SK-N-SH (cell line): Measurements from ENCODE around the gene SIL1. TPM values are rescaled to one million over a fixed set of nuclear protein-coding genes. Genes with fewer than 3 reads are reported as not detected.

Experiments used
- CTCF ChIA-PET: fragments of 300-600, 350-600 bp; formaldehyde crosslinking; extraction: SDS; loops from one replicate; lab custom pipeline; 2021; lab: Yijun Ruan, JAX
- POLR2A ChIA-PET: fragments of 350-600 bp; sonication (Branson Sonifier 250); formaldehyde crosslinking; extraction: SDS; loops from one replicate; lab custom pipeline; 2020; ENCODE audit warnings: antibody characterized with exemption, inconsistent platforms; lab: Yijun Ruan, JAX
- DNase-seq: peaks from one replicate; pipeline ENCODE4 v3.0.0; 2012
- H2AFZ ChIP-seq: fragments of 200-600 bp; sonication (generic); 2 replicates; pipeline ENCODE4 v1.8.1; 2016; ENCODE audit warnings: antibody characterized with exemption, mild to moderate bottlenecking, low read depth
- H3F3A ChIP-seq: fragments of 200-600 bp; sonication (generic); replicated peaks from 2 replicates; pipeline ENCODE3; 2016; ENCODE audit warnings: antibody characterized with exemption, mild to moderate bottlenecking; ENCODE audit not compliant: insufficient read depth
- H3K27ac ChIP-seq, 2 experiments: fragments of 200-500 bp in 1 of 2; fragments of 200-600 bp in 1 of 2; sonication (Bioruptor generic) in 1 of 2; sonication (generic), shearing (Covaris generic) in 1 of 2; 2 replicates each; pipeline versions ENCODE4 v1.5.1 to v1.6.1; 2014 to 2016; ENCODE audit warnings: low read depth in 2 of 2, inconsistent platforms in 1 of 2, low read length in 1 of 2, mild to moderate bottlenecking in 1 of 2, mixed read lengths in 1 of 2
- H3K27me3 ChIP-seq: fragments of 200-600 bp; sonication (generic), shearing (Covaris generic); 2 replicates; pipeline ENCODE4 v1.6.1; 2016; ENCODE audit warnings: mixed run types; ENCODE audit not compliant: insufficient read depth
- H3K36me3 ChIP-seq, 2 experiments: fragments of 200-500 bp in 1 of 2; fragments of 200-600 bp in 1 of 2; sonication (Bioruptor generic) in 1 of 2; sonication (generic) in 1 of 2; replicated peaks in 1 of 2; 2 replicates each; pipeline versions ENCODE3 to v1.5.1; 2014 to 2016; ENCODE audit warnings: low read length in 1 of 2, mild to moderate bottlenecking in 1 of 2; ENCODE audit not compliant: insufficient read depth in 2 of 2, control insufficient read depth in 1 of 2
- H3K4me1 ChIP-seq, 2 experiments: fragments of 200-500 bp in 1 of 2; fragments of 200-600 bp in 1 of 2; sonication (Bioruptor generic) in 1 of 2; sonication (generic), shearing (Covaris generic) in 1 of 2; 2 replicates each; pipeline versions ENCODE4 v1.5.1 to v1.6.1; 2014 to 2016; ENCODE audit warnings: low read depth in 1 of 2, low read length in 1 of 2, mixed run types in 1 of 2; ENCODE audit not compliant: insufficient read depth in 2 of 2, control insufficient read depth in 1 of 2
- H3K4me2 ChIP-seq: fragments of 200-600 bp; sonication (generic), shearing (Covaris generic); 2 replicates; pipeline ENCODE4 v1.6.1; 2017; ENCODE audit warnings: mixed run types
- H3K4me3 ChIP-seq, 2 experiments: fragments of 200-500 bp in 1 of 2; fragments of 200-600 bp in 1 of 2; sonication (Bioruptor generic) in 1 of 2; sonication (generic), shearing (Covaris generic) in 1 of 2; 2 replicates each; pipeline versions ENCODE4 v1.5.1 to v1.8.1; 2014 to 2016; ENCODE audit warnings: low read depth in 2 of 2, inconsistent platforms in 1 of 2, low read length in 1 of 2, mild to moderate bottlenecking in 1 of 2, mixed read lengths in 1 of 2, moderate library complexity in 1 of 2
- H3K79me2 ChIP-seq: fragments of 200-600 bp; sonication (generic); 2 replicates; pipeline ENCODE4 v1.8.1; 2017; ENCODE audit warnings: mild to moderate bottlenecking; ENCODE audit not compliant: insufficient read depth
- H3K9ac ChIP-seq: fragments of 200-600 bp; sonication (generic); 2 replicates; pipeline ENCODE4 v1.6.1; 2017; ENCODE audit warnings: mixed run types
- H3K9me2 ChIP-seq: fragments of 200-600 bp; sonication (generic); 2 replicates; pipeline ENCODE4 v1.6.1; 2017; ENCODE audit warnings: mixed run types
- H3K9me3 ChIP-seq: fragments of 200-600 bp; sonication (generic); 2 replicates; pipeline ENCODE4 v1.6.1; 2017; ENCODE audit warnings: mixed run types, mild to moderate bottlenecking, moderate library complexity
- H4K20me1 ChIP-seq: fragments of 200-600 bp; sonication (generic); 2 replicates; pipeline ENCODE4 v1.6.1; 2017; ENCODE audit warnings: mild to moderate bottlenecking, mixed run types; ENCODE audit not compliant: insufficient read depth
- CHD2 ChIP-seq: fragments of 150-350 bp; IDR thresholded peaks from 2 replicates; pipeline ENCODE4 v1.6.1; 2018; ENCODE audit warnings: low read length; ENCODE audit not compliant: partially characterized antibody
- EZH2phosphoT487 ChIP-seq: fragments of 200-600 bp; sonication (generic); IDR thresholded peaks from 2 replicates; pipeline ENCODE4 v1.6.1; 2017; ENCODE audit warnings: low read depth, mixed run types, mild to moderate bottlenecking, antibody characterized with exemption, moderate library complexity, borderline replicate concordance
- FOSL2 ChIP-seq: IDR thresholded peaks from 2 replicates; pipeline ENCODE4 v1.4.0; 2012; ENCODE audit warnings: low read depth, mild to moderate bottlenecking, moderate library complexity, borderline replicate concordance
- FOXJ3 ChIP-seq: sonication (generic); formaldehyde crosslinking; IDR thresholded peaks from 2 replicates; pipeline ENCODE4 v1.5.1; 2020; ENCODE audit warnings: mild to moderate bottlenecking, missing genetic modification reagents
- FOXM1 ChIP-seq: IDR thresholded peaks from 2 replicates; pipeline ENCODE4 v1.4.0; 2012; ENCODE audit warnings: low read depth, mild to moderate bottlenecking
- GABPA ChIP-seq: IDR thresholded peaks from 2 replicates; pipeline ENCODE4 v1.4.0; 2012; ENCODE audit warnings: low read depth, mild to moderate bottlenecking
- MEF2A ChIP-seq: IDR thresholded peaks from 2 replicates; pipeline ENCODE4 v1.4.0; 2012; ENCODE audit warnings: low read depth, borderline replicate concordance
- POLR2AphosphoS5 ChIP-seq: IDR thresholded peaks from 2 replicates; pipeline ENCODE4 v1.6.1; 2012; ENCODE audit warnings: low read depth, low read length
- RAD21 ChIP-seq: IDR thresholded peaks from 2 replicates; pipeline ENCODE4 v1.6.1; 2012; ENCODE audit warnings: mild to moderate bottlenecking, low read length
- RCOR1 ChIP-seq: fragments of 150-350 bp; IDR thresholded peaks from 2 replicates; pipeline ENCODE4 v1.6.1; 2017; ENCODE audit warnings: antibody characterized with exemption, low read length
- SIN3A ChIP-seq: IDR thresholded peaks from 2 replicates; pipeline ENCODE4 v1.6.1; 2012; ENCODE audit warnings: low read depth, mild to moderate bottlenecking, low read length, moderate library complexity, borderline replicate concordance
- SMC3 ChIP-seq: IDR thresholded peaks from 2 replicates; pipeline ENCODE4 v1.6.1; 2012; ENCODE audit warnings: low read depth, low read length, improper control_type of control experiment
- TAF1 ChIP-seq: IDR thresholded peaks from 2 replicates; pipeline ENCODE4 v1.6.1; 2012; ENCODE audit warnings: low read depth, mild to moderate bottlenecking, low read length, moderate library complexity, borderline replicate concordance
- WGBS: methylation state at CpG from one replicate; pipeline ENCODE4 v1.1.6; 2017; ENCODE audit warnings: low lambda C conversion rate; 5-methylcytosine and 5-hydroxymethylcytosine counted together
- polyA plus RNA-seq, 3 experiments: library from polyadenylated mRNA; depleted of rRNA; stranded (reverse); fragments of >200 nt; gene quantifications; 2 replicates each; pipeline ENCODE4 v1.2.3, GENCODE V29; 2012
- TF ChIP-seq, protein P1 (sequence below): fragments of 200-600 bp; sonication (generic); IDR thresholded peaks from 2 replicates; pipeline ENCODE4 v1.6.1; 2017; ENCODE audit warnings: antibody characterized with exemption, mild to moderate bottlenecking, moderate library complexity
- TF ChIP-seq, protein P2 (sequence below): fragments of 150-350 bp; IDR thresholded peaks from 2 replicates; pipeline ENCODE4 v1.6.1; 2017; ENCODE audit warnings: antibody characterized with exemption, low read length, low read depth, borderline replicate concordance
- TF ChIP-seq, protein P3 (sequence below): IDR thresholded peaks from 2 replicates; pipeline ENCODE4 v1.4.0; 2012; ENCODE audit warnings: low read depth, borderline replicate concordance

SIL1 gene
- polyA plus RNA-seq, 1 of the 3 experiments (the other 2 are of a cell fraction): 25.9 TPM

GRCh38 chr5:139215107-139215975, 17.2 kb upstream of the SIL1 start:
- H2AFZ ChIP-seq: no peak overlapping the region
- no peak for DNase-seq
- no peak for TF ChIP-seq RAD21
- TF ChIP-seq RCOR1: no peak
- TF ChIP-seq, protein P1, sequence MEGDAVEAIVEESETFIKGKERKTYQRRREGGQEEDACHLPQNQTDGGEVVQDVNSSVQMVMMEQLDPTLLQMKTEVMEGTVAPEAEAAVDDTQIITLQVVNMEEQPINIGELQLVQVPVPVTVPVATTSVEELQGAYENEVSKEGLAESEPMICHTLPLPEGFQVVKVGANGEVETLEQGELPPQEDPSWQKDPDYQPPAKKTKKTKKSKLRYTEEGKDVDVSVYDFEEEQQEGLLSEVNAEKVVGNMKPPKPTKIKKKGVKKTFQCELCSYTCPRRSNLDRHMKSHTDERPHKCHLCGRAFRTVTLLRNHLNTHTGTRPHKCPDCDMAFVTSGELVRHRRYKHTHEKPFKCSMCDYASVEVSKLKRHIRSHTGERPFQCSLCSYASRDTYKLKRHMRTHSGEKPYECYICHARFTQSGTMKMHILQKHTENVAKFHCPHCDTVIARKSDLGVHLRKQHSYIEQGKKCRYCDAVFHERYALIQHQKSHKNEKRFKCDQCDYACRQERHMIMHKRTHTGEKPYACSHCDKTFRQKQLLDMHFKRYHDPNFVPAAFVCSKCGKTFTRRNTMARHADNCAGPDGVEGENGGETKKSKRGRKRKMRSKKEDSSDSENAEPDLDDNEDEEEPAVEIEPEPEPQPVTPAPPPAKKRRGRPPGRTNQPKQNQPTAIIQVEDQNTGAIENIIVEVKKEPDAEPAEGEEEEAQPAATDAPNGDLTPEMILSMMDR: no peak
- TF ChIP-seq CHD2: no peak
- TF ChIP-seq SMC3: no peak
- TF ChIP-seq, protein P2, sequence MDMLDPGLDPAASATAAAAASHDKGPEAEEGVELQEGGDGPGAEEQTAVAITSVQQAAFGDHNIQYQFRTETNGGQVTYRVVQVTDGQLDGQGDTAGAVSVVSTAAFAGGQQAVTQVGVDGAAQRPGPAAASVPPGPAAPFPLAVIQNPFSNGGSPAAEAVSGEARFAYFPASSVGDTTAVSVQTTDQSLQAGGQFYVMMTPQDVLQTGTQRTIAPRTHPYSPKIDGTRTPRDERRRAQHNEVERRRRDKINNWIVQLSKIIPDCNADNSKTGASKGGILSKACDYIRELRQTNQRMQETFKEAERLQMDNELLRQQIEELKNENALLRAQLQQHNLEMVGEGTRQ: no peak
- no peak for TF ChIP-seq FOXJ3 (CRISPR knock-in tag)
- no peak for TF ChIP-seq EZH2phosphoT487
- no peak for TF ChIP-seq TAF1
- TF ChIP-seq FOXM1: no peak
- no peak for TF ChIP-seq GABPA
- TF ChIP-seq SIN3A: no peak
- no peak for TF ChIP-seq MEF2A
- TF ChIP-seq, protein P3, sequence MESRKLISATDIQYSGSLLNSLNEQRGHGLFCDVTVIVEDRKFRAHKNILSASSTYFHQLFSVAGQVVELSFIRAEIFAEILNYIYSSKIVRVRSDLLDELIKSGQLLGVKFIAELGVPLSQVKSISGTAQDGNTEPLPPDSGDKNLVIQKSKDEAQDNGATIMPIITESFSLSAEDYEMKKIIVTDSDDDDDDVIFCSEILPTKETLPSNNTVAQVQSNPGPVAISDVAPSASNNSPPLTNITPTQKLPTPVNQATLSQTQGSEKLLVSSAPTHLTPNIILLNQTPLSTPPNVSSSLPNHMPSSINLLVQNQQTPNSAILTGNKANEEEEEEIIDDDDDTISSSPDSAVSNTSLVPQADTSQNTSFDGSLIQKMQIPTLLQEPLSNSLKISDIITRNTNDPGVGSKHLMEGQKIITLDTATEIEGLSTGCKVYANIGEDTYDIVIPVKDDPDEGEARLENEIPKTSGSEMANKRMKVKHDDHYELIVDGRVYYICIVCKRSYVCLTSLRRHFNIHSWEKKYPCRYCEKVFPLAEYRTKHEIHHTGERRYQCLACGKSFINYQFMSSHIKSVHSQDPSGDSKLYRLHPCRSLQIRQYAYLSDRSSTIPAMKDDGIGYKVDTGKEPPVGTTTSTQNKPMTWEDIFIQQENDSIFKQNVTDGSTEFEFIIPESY: no peak
- TF ChIP-seq FOSL2: no peak
- TF ChIP-seq POLR2AphosphoS5: no peak
- H3K36me3 ChIP-seq: no peaks in the 10 kb centered on the region
- H3K4me1 ChIP-seq: no peaks in the 10 kb centered on the region; a peak in 1 of 4 replicates
- WGBS: 83% methylated on average over 15 of the region's 15 CpGs
- no peaks in the 10 kb centered on the region for H3K9me3 ChIP-seq
- H3K4me2 ChIP-seq: no peak overlapping the region; the same call in 1 of the 2 replicates
- no peak overlapping the region for H3K4me3 ChIP-seq
- ChIA-PET CTCF (no interaction called here), POLR2A (no interaction called here)
- no peaks in the 10 kb centered on the region for H3K9me2 ChIP-seq
- H3F3A ChIP-seq: no peaks in the 10 kb centered on the region
- H3K79me2 ChIP-seq: no peaks in the 10 kb centered on the region
- no peak overlapping the region for H3K9ac ChIP-seq
- no peaks in the 10 kb centered on the region for H3K27me3 ChIP-seq
- H3K27ac ChIP-seq: no peak overlapping the region
- no peaks in the 10 kb centered on the region for H4K20me1 ChIP-seq
